LNCaP clone FGC (cell line): ENCODE measurements around the gene GNB1.

Experiments used
- DNase-seq: peaks from one replicate; pipeline ENCODE4 v3.0.0-alpha.2; 2011; ENCODE audit warnings: low read depth
- H3K4me3 ChIP-seq: 2 replicates; pipeline ENCODE4 v1.5.1; 2011; ENCODE audit warnings: mild to moderate bottlenecking, low read depth, low read length, control low read depth
- TF ChIP-seq, protein P1 (sequence below): IDR thresholded peaks from 2 replicates; pipeline ENCODE4 v1.5.1; 2012; ENCODE audit warnings: mild to moderate bottlenecking; ENCODE audit not compliant: control insufficient read depth, insufficient read depth; ENCODE audit errors: extremely low read depth

Gene GNB1

DNA sequence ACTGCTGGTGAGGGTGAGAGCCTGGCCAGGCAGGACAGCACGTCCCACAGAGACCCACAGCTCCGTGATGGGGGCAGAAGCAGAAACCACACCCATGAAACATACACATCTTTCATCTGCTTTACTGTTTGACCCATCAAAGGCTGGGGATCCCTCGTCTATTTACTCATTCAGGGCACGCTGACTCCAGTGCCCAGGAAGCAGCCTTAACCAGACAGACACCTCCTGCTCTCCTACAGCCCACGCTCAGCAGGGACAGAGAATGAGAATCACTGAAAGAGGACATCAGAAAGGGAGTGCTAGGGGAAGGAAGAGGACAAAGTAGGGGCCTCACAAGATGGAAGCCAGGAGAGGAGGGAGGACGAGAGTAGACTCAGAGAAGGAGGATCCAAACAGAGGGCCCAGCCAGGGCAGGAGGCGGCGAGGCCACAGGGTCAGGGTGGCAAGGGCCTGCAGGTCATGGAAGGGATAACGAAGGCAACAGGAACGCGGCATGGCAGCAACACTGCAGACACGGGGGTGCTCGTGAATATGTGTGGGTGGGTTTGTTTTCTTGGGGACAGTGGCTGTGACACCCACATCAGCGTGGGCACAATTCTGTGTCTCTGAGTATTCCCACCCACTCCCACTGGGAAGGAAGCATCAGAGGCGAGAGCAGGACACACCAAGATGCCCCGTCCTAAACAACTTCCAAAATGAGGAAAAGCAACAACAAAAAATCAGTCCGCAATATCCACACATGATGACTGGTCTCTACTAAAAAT lies 97.2 kb downstream of the GNB1 start:
- TF ChIP-seq, protein P1, sequence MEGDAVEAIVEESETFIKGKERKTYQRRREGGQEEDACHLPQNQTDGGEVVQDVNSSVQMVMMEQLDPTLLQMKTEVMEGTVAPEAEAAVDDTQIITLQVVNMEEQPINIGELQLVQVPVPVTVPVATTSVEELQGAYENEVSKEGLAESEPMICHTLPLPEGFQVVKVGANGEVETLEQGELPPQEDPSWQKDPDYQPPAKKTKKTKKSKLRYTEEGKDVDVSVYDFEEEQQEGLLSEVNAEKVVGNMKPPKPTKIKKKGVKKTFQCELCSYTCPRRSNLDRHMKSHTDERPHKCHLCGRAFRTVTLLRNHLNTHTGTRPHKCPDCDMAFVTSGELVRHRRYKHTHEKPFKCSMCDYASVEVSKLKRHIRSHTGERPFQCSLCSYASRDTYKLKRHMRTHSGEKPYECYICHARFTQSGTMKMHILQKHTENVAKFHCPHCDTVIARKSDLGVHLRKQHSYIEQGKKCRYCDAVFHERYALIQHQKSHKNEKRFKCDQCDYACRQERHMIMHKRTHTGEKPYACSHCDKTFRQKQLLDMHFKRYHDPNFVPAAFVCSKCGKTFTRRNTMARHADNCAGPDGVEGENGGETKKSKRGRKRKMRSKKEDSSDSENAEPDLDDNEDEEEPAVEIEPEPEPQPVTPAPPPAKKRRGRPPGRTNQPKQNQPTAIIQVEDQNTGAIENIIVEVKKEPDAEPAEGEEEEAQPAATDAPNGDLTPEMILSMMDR: no peak
- DNase-seq: no peak
- no peak overlapping the region for H3K4me3 ChIP-seq

DNA sequence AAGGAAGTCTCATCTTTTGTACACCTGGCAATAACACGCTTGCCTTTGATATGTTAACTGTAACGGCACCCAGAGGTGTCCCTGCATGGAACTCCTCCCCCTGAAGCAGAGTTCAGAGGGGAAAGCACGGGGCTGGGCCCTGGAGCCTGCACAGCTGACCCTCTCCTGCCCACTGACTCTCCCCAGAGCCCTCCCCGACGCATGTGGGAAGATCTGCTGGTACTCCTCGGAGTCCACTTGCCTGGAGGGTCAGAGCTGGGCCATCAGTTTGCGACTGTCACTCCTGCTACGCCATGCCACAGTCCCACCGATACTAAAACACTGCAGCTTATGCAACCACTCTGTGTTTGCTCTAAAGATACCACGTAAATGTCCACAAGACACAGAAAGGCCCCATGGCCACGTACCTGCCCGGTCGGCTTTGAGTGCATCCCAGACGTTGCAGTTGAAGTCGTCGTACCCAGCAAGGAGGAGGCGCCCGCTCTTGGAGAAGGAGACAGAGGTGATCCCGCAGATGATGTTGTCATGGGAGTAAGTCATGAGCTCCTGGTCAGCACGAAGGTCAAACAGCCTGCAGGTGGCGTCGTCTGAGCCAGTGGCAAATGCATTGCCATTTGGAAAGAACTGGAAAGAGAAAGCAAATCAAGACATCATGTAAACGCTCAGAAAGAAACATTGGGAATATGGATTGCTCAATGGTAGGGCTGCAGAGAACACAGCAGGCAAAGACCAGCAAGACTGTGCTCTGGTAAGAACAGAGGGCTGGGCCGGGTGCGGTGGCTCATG lies 102.0 kb downstream of the GNB1 start:
- DNase-seq: no peak
- TF ChIP-seq, protein P1: peak; percentile 58
- H3K4me3 ChIP-seq: no peak overlapping the region

DNA sequence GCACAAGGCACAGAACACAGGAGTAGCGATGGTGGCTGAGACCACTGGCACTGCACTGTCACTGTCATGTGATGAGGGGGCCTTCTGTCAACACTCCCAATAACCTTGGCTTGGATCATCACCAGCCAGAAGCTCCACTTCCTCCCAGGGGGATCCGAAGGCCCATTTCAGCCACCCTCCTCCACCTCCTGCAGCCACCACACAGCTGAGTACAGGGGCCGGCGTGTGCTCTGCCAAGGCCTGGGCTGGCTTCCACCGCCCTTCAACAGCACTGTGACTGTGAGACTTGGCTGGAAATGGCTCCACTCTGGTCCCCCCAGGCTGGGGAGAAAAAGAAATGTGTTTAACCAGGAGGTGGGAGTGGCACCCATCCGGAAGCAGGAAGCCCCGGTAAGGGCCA lies 102.8 kb downstream of the GNB1 start:
- no peak for DNase-seq
- TF ChIP-seq, protein P1: no peak
- H3K4me3 ChIP-seq: no peak overlapping the region

DNA sequence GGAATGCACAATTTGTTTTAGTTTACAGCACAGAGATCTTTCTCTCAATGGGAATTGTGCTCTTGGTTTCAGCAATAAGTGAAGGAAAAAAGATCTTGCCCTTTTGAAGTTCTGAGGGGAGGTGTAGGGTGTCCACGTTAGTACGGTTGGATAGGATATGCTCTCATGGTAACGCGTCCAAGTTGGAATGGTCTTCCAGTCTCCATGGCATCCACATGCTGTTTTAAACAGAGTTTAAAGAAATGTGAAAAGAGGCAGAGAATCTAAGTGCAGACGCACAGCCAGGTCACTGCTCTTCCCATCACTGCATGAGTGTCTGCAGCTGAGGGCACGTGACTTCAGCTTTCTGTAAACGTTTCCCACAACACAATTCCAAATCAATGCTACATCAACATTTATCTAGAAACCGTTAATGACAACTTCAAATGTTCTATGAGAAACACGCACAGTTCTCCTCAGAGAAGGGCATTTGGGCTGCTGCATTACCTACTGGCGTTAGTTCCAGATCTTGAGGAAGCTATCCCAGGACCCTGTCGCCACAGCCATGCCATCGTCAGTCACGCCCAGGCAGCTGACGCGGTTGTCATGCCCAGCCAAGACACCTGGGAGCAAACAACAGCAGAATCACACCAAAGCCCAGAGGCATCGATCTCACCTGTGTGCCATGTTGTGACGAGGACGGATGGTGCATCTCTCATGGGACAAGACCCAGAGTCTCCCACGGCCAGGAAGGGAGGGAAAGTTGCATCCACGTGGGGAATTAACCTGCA lies 103.9 kb downstream of the GNB1 start:
- no peak overlapping the region for H3K4me3 ChIP-seq
- DNase-seq: no peak
- TF ChIP-seq, protein P1: no peak

DNA sequence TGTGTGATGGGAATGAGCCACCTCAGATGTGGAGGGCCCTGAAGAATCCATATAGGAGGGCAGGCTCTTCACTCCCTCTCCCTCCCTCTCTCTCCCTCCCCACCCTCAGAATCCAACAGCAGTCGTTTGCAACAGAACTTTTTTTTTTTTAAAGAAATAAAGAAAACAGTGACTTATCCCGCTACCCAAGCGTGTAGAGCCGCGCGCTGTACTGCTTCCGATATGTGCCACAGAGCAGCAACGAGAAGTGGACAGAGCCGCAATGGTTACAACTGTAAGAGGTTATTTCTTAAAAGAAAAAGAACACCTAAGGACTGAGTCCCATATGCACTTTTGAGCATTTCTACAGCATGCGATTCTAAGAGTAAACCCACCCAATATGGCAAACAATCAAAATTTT lies 105.2 kb downstream of the GNB1 start:
- H3K4me3 ChIP-seq: no peak overlapping the region
- TF ChIP-seq, protein P1: no peak
- no peak for DNase-seq

DNA sequence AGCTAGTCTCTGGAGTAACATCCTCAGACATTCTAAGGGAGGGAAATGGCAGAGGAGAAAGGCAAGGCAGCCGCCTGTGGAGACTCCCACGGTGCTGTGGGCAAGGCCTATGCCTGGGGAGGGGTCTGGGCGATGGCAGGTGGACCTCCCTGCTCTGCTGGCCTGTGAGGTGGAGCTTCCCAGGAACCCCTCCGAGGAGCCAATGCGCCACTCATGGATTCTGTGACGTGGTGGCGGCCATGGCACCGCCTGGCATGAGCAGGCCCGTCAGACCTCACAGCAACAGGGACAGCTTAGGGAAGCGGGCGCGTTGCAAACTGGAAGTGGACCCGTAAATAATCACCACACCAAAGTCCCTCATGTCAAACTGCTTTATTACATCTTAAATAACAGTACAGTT lies 106.0 kb downstream of the GNB1 start:
- no peak for DNase-seq
- no peak overlapping the region for H3K4me3 ChIP-seq
- TF ChIP-seq, protein P1: no peak
